Measurements from ENCODE around the gene EXOC6B.

EXOC6B gene

DNA sequence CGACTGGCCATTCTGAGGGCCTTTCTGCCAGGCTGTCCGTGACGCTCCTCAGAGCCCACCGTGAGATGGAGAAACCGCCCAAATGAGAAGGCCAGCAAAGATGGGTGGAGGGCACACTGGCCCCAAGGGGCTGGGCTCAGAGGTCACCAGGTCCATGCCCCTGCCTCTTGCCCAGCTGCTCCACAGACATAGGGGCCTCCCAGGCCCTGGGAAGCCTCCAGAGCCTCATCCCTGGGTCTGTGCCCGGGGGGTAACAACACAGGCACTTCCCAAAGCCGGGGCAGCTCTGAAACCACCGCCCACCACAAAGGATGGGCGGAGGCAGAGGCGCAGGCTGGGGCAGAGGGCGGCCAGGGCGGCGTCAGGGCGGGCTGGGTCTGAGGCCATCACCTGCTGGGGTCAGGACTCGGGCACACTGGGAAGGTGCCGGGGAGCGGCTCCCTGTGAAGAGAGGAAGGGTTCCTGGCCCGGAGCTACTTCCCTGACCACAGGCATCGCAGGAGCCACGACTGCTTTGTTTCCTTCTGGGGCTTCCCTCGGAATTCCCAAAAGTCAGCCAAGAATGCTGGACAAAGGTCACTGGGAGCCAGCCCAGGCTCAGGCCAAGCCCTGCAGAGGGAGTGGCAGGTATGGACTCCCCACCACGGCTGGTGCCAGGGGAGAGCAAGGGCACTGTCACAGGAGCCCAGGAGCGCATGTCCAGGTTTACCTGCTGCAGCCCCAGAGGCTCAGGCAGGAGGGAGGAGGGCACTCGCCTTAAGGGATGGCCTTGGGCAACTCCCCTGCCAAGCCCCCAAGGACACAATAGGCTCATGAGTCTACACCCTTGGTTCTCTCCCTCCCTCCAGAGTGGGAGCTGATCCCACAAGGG lies 687.6 kb downstream of the EXOC6B start:
- no peak for DNase-seq

DNA sequence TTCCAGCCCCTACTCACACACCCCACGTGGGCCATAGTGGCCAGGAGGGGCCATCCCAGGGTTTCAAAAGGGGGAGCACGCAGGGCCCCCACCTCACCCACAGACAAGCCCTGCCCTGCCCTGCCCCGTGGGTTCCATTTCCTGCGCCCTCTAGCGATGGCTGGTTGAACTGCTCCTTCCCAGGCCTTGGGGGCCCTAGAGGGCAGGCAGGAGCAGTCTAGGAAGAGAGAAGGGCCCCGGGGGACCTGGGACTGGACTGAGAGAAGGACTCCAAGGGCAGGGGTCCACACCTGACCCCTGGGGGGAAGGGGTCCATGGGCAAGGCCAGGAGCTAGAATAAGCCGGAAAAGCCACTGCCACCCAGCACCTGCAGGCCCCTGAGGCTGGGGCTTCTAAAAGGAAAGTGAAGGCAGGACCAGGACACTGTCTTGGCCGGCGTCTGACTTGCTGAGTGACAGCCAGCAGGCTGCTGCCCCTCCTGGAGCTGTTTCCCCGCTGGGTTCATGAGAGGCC lies 688.3 kb downstream of the EXOC6B start:
- DNase-seq = peak in 31 of 56 donors; percentile 15 to 70 (median 37)

DNA sequence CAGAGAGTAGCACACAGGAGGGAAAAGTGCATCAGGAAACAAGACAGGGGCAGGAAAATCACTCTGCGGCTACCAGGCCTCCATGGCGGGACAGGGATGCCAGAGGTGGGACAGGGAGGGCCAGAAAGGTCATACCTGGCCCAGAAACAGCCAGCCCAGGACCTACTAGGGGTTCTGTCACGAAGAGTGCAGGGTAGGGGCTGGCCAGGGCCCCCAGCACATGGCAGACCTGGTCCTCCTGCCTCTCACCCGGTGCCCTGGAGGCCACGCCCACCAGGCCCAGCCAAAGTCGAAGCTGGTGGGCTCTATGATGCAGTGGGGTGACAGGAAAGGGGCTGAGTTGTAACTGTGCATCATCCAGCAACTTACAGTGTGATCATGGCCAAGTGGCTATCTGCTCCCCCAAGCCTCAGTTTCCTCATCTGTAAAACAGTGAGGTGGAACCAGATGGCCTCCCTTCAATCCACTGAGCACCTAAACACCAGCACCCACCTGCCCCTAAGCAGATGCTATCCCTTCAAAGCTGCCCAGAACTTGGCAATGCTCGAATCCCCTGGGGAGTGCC lies 688.8 kb downstream of the EXOC6B start:
- no peak for DNase-seq

DNA sequence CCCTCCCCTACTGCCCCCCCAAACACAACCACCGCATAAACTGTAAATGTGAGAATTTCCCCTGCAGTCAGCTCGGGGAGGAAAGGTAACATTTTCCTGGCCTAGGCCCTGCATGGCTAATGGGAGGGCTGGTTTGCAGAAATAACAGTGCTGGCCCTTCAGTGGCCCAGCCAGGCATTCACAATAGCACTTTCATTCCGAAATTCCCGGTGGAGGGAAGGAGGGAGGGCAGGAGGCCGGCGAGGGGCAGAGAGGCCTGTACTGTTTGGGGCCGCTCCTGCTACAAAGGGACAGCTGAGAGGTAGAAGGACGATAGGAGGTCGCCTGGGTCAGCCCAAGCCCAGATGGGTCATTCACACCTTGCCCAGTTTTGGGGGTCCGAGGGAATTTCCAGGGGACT lies 689.5 kb downstream of the EXOC6B start:
- DNase-seq = peak in 12 of 56 donors; percentile 11 to 41 (median 28)

DNA sequence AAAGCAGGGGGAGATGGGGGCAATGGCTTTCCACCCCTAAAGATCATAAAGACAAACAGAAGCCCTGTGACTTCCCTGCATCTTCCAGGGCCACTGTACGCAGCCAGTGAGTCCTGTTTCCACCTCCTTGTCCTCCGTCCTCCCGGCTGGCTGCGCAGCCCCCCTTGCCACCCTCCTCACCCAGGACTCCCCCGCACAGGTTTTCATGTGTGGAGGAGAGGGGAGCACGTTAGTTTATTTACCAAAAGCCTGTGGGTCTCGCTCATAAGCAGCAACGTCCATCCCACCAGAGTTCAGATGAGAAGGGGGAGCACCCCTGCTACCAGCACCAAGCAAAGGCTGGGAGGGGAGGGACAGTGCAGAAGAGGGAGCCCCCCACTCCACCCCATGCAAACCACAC lies 689.9 kb downstream of the EXOC6B start:
- DNase-seq = no peak

DNA sequence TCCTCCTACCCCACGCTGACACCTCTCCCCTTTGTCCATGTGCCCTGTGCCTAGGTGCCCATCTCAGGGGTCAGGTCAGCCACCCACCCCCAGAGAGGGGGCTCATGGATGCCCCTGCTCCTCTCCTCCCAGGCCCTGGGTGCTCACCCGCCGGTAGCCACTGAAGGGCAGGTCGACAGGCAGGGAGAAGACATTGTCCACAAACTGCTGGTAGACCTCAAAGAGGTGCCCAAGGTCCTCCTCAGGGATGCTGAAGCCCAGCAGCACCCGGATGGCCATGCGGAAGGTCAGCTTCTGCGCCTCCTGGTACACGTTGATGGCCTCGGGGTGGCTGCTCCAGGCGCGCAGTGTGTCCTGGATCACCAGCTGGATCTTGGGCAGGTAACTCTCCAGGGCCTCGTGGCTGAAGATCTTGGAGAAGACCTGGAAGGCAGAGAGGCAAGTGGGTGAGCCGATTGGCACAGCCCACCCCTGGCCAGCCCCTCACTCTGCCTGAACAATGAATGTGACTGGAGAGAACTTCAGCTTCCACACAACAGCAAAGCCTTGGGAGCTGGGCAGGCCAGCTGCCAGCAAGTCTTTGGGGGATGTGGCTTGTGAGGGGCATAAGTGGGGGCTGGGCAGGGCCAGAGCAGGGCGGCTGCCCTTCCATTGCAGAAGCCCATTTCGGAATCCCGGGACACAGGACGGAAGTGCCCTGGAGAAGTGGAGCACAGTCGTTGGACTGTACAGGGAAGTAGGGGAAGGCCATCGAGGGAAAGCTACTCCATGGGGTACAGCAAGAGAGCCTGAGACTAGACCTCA lies 690.6 kb downstream of the EXOC6B start:
- no peak for DNase-seq

DNA sequence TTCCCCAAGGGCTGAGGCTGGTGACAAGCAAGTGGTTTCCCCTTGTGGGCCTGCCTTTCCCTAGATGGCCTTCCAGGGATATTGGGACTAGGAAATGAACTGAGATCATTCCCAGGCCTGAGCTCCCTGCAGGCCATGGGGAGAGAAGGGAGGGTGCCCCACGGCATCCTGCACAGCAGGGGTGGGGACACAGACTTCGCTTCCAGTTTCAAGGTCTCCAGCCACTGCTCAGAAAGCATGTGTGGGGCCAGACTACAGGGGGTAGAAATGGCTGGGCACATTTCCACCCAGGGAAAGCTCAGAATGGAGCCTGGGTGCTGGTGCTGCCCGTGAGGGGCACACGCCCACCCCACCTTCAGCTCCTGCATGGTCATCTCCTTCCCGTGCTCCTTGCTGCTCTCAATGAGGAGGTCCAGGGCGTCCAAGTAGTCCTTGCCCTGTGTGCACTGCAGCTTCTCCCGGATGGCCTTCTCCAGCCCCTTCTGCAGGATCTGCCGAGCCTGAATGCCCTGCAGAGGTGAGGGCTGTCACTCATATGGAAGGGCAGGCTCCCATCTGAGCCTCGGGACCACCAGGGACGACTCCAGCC lies 691.3 kb downstream of the EXOC6B start:
- no peak for DNase-seq

DNA sequence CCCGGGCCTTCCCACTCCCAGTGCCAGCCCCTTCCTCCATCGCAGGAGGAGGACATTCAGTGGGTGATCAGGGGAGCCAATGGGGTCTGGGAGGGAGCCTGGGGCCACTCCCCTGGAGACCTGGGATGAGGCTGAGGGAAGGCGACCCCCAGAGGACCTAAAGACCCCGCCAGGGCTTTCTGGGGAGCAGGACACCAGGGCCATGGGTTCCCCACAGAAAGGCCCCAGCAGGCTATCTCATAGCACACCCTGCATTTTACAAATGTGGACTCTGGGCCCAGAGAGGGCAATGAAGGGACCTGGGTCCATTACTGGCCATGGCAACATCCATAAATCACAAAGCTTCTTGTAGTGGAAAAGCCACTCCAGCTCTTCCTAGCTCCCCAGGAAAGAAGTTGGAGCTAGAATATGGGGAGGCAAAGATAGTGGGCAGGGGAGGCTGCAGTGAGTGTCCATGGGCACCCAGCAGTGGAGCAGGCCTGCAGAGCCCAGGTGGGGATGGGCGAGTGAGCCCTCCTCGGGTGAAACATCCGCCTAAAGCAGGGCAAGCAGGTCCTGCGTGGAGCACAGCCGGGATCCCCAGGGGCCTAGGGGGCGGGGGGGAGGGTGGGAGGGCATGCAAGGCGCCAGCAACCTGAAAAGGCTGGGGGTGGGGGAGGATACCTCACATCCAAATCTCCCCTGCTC lies 692.0 kb downstream of the EXOC6B start:
- DNase-seq = no peak

DNA sequence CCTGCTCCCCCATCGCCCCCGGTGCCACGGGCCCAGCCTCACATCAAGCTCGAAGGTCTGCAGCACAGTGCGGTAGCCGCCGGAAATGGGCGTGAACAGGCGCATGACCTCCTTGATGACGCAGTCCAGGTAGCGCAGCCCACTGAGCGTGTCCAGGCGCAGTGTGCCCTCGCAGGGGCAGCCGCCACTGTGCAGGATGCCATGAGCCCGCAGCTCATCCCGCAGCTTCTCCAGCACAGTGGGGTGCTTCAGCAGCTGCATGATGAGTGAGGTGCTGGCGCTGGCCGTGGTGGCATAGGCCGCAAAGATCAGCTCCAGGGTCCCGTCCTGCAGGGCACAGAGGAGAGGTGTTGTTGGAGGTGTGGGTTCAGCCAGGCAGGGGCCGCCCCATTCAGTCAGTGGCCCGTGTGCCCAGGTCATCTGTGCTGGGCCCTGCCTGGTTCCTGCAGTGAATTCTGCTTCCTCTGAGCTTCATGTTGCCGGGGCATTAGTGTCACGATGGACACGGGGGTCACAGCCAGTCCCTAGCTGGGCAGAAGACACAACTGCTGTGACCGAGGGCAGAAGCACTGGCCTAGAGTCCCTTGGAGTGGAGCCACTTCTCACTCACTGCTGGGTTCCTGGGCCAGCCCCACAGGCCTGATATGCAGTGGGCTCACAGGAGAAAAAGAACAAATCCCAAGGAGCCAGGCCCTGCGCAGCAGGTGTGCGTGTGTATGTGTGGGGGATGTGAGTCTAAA lies 692.7 kb downstream of the EXOC6B start:
- DNase-seq = no peak

DNA sequence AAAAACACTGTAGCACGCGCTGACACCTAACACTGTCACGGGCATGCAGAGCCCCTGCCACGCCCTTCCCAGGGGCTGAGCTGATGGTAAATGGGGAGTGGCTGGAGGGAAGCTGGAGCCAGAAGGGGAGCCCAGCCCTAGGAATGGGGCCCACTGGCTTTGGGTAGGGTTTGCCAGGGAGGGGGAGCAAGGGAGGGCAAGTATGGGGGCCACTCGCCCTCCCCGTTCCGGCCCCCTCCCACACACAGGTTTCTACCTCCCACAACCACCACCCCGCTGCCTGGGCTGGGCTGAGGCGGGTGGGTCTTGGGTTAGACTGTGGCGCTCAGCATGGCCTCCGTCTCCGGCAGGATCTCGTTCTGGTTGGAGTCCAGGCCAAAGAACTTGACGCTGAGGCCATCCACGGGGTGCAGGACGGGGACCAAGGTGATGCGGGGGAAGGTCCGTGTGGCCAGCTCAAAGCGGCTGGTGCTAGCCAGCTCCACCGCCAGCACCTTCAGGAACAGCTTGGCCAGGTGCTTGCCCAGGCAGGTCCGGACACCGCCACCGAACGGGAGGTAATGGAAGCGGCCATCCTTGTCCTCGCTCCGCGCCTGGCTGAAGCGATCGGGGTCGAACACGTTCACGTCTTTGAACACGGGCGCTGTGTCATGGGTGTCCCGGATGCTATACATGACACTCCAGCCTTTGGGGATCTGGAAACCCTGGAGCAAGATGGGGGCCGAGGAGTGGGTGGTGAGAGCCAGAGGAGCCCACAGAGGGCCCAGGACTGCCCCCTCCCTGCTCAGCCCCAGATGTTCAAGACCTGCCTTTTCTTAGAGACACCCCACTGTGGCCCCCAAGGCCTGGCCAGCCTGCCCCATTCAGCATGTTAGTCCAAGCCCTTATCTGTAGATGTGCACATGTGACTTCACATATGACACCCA lies 693.7 kb downstream of the EXOC6B start:
- no peak for DNase-seq

DNA sequence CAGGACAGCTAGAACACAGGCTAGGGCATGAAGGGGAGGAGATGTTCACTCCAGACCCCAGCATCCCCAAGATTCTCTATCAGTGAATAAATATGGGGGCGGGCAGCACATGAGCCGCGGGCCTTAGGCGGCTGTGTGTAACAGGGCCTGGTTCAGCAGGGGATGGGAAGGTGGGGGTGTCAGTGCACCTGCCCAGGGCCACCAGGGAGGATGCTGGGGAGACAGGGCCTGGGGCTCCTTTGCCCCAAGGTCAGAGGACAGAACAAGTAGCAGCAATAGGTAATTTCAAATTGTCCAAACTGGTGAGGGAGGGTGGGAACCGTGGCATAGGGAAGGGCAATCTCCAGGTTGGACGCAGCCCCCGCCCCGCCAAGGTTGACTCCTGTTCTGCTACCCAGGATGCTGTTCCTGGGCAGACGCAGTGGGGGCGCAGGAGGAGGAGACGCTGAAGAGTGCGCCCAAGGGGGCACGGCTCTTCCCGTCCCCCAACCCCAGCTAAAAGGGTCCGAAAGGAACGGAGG lies 694.4 kb downstream of the EXOC6B start:
- DNase-seq = no peak

DNA sequence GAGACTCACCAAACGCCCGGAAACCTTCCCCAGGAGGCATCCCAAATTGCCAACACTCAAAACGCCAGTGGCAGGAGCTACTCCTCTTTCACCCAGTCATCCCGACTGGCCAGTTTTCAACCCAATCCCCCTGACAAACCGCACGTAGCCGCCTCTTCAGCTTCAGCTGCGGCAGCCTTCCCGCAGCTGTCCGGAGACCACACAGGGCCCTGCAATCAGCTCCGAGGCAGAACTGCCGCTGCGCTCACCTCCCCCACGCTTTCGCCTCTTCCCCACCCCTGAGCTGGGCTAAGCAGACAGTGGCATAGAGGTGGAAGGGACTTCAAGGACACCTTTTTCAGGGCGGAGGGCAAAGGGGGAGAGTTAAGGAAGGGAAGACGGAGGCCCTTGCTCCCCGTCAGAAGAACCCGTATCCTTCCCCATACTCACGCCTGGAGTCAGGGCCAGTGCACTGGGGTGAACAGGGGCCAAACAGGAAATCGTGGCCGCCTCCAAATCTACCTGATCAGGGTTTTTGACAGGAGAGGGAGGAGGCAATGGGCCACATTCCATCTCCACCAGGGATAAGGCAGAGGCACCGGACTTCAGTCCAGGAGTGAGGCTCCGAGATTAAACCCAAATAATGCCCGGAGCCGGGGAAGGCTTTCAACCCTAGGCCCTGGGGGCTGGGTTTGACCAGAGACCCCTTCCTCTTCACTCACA lies 695.0 kb downstream of the EXOC6B start:
- no peak for DNase-seq

DNA sequence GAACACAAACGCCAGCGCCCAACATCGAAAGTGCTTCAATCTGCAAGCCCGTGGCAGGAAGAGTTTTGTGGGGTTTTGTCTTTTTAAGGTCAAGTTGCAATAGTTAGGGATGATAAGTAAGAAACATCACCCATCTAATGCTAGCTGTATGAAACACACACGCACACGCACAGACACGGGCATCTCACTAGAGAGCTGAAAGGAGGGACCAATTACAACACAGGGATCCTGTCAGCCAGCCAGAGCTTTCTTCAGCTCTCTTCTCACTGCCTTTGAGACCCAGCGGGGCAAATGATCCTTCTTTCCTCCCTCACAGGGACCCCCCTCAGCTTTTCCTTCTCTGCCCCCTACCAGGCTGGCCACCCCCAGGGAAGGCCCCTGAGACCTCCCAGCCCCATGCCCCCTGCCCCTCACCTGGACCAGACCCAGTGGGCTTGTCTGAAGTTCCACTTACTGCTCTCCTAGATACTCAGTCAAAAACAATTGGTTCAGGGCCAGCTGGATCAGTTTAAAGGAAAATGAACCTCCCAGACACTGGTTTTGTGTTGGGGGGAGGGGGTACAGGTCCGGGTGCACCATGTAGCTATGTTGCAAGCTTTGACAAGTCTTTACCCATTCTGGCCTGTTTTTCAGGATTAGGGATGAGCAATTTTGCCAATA lies 696.0 kb downstream of the EXOC6B start:
- DNase-seq = no peak

DNA sequence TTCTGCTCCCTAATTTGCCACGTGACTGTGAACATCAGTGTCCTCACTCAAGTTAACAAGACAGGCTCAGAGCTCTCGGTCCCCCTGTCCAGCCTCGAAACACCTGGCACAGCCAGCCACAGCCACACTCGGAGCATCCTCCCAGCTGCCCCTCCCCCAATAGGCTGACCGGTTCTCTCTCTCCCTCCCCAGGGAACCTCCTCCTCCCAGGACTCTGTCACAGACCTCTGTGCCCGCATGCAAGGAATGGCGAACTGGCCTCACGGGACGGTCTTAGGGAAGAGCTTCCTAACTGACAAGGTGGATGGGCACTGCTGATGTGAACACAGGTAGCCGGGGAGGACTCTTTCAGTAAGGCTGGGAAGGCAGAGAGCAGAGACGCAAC lies 697.0 kb downstream of the EXOC6B start:
- no peak for DNase-seq

DNA sequence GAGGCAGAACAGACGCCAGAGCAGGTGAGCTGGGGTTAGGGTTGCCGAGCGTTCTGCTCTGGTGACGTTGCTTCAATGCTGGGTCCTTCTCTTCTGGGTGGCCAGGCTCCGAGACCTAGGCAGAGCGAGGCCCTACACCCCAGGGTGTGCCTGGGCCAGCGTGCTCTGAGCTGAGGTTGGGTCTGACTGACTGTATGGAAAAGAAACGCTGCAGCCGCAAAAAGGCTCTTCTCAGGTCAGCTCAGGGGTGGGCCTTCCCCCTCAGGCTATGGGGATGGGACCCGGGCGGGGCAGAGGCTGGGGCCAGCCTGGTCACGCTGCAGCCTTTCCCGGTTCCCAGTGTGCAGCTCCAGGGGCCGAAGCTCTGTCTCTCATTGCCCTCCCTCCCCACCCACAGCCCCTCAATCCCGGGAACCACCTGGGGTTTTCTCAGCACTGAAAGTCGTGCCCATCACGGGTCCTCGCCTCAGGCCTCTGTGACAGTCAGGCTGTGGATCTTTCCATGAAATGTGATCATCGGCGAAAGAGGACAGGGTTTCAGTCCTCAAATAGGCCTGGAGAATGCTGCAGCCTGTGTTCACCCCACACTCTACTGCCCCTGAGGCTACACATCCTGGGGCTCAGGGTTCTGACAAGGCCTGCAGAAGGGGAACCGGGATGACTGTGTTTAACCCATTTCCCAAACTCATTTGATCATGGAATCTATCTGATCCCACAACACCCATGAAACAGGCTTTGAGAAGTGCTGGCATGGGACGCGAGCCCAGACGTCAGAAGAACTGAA lies 697.6 kb downstream of the EXOC6B start:
- no peak for DNase-seq

DNA sequence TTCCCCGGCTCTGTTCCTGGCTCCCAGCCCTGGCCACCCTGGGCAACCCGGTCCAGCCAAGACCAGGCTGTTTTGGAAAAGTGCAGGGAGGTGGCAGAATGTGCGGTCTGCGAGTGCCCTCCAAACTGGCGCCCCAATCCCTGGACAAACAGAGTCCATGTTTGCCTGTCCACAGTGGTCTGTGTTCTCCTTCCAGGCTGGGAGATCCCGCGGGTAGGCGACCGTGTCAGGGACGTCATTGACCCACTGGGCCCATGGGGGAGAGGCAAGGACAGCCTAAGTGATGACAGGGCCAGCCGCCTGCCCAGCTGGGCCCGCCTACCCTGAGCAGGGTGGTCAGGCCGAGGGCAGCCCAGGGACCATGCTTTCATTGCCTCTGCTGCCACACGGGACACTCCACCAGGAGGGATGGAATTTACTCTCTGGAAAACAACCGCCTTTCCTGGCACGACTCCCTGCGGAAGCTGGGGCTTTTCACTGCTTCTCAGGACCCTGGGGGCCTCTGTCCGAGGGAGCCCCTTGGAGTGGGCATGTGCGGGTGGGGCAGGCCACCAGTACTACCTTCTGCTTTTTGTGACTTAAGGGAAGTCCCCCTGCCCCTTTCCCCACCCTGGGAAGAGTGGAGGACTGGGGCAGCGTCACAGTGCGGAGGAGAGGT lies 698.3 kb downstream of the EXOC6B start:
- no peak for DNase-seq
